T-helper 2 cell treated with Interferon-gamma antibody and Interleukin-4, amounts not matched to agents 100 ng/mL and 5 ng/mL, for 36 hours (primary cell): ENCODE measurements around the gene XRN1. TPM values are rescaled to one million over a fixed set of nuclear protein-coding genes. Genes with fewer than 3 reads are reported as not detected.
"Not testable (repeated sequence)": the region's sequence is repeated elsewhere in the genome, so short reads cannot be mapped to it uniquely, and the experiment has no call there.

Experiments
- intact Hi-C: fragments of 100-400 bp; cut with micrococcal nuclease; formaldehyde crosslinking; loops from one replicate; pipeline ENCODE4 v1.15.1; 2023
- total RNA-seq: library from RNA; stranded (reverse); gene quantifications from 2 replicates; pipeline ENCODE4 v1.2.3, GENCODE V29; 2022

XRN1 gene, protein sequence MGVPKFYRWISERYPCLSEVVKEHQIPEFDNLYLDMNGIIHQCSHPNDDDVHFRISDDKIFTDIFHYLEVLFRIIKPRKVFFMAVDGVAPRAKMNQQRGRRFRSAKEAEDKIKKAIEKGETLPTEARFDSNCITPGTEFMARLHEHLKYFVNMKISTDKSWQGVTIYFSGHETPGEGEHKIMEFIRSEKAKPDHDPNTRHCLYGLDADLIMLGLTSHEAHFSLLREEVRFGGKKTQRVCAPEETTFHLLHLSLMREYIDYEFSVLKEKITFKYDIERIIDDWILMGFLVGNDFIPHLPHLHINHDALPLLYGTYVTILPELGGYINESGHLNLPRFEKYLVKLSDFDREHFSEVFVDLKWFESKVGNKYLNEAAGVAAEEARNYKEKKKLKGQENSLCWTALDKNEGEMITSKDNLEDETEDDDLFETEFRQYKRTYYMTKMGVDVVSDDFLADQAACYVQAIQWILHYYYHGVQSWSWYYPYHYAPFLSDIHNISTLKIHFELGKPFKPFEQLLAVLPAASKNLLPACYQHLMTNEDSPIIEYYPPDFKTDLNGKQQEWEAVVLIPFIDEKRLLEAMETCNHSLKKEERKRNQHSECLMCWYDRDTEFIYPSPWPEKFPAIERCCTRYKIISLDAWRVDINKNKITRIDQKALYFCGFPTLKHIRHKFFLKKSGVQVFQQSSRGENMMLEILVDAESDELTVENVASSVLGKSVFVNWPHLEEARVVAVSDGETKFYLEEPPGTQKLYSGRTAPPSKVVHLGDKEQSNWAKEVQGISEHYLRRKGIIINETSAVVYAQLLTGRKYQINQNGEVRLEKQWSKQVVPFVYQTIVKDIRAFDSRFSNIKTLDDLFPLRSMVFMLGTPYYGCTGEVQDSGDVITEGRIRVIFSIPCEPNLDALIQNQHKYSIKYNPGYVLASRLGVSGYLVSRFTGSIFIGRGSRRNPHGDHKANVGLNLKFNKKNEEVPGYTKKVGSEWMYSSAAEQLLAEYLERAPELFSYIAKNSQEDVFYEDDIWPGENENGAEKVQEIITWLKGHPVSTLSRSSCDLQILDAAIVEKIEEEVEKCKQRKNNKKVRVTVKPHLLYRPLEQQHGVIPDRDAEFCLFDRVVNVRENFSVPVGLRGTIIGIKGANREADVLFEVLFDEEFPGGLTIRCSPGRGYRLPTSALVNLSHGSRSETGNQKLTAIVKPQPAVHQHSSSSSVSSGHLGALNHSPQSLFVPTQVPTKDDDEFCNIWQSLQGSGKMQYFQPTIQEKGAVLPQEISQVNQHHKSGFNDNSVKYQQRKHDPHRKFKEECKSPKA (N-terminal part only)
- 66.4 and 82.7 TPM in 2 replicates for total RNA-seq

- intact Hi-C loops = loop anchor here (1.0 to 5.0 kb wide), 11 partner anchors 130 to 1524 kb away; partner anchors contain the start of genes ATP1B3, ATR, DIPK2A and GK5
These were observed at the start of gene XRN1 for GRCh38 chr3:142447852-142448823. XRN1 (minus strand) TSS chr3:142448037; CDS start chr3:142447944, 93 bp downstream.

DNA sequence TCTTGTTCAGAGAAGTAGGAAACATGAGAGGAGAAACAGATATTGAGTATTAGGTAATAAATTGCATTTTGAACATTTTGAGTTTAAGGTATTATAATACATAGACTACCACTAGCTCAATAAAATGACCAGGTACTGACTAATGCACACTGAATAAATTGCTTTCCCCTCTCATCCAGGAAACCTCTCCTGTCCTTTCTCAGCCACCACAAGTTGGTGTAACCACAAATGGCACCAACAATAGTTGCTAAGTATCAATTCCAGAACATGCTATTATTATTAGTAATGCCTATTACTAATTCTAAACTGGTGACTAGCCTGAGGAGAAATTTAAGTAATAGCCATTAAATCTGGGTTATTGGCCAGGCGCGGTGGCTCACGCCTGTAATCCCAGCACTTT, 47.3 kb upstream of the XRN1 start:
- intact Hi-C loops = no loop called here

DNA sequence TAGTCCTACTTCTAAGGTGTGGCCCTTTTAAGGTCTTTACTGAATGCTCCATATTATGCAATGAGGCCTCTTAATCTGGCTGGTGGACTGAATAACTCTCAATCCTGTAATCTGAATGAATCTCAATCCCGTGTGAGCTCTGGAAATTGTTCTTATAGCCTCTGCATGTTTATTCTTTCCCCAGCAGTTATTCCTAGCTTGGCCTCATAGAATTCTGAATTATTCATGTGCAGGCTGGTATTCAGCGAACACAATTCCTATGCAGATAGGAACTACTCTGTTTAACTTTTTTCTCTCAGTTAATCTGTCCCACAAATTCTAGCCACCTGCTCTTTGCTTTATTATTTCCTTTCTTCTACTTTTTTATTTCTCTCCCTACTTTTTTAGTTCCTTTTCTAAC, 44.3 kb upstream of the XRN1 start:
- intact Hi-C loops = no loop called here

DNA sequence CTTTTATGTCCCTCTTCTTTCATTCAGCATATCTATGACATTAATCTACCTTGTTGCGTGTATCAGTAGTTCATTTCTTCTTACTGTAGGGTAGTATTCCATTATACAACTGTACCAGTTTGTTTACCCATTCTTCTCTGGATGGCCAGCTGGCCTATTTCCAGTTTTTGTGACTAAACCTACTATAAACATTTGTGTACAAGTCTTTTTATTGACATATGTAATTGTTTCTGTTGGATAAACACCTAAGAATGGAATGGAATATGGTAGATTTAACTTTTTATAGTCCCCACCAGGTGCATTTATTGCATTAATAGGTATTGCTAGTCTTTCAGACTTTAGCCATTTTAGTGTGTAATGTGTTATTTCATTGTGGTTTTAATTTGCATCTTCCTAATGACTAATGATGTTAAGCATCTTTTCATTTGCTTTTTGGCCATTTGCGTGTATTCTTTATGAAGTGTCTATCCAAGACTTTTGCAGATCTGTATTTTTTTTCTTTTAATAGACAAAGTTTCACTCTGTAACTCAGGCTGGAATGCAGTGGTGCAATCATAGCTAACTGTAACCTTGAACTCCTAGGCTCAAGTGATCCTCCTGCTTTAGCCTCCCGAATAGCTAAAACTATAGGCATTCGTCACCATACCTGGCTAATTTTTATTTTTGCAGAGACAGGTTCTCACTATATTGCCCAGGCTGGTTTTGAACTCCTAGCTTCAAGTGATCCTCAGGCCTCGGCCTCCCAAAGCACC, 41.9 kb upstream of the XRN1 start:
- intact Hi-C loops = no loop called here

- intact Hi-C loops = no loop called here
These were observed 37.1 kb upstream of the XRN1 start for GRCh38 chr3:142484912-142485435.

GRCh38 chr3:142481196-142481595, 33.4 kb upstream of the XRN1 start:
- intact Hi-C loops = no loop called here

- intact Hi-C loops = no loop called here
These were observed 23.0 kb upstream of the XRN1 start for GRCh38 chr3:142470826-142471225.

GRCh38 chr3:142468456-142468855, 20.6 kb upstream of the XRN1 start:
- intact Hi-C loops = no loop called here

- intact Hi-C loops = no loop called here
These were observed 19.9 kb upstream of the XRN1 start for GRCh38 chr3:142467768-142468167.

GRCh38 chr3:142460689-142461088, 12.9 kb upstream of the XRN1 start:
- intact Hi-C loops = no loop called here

DNA sequence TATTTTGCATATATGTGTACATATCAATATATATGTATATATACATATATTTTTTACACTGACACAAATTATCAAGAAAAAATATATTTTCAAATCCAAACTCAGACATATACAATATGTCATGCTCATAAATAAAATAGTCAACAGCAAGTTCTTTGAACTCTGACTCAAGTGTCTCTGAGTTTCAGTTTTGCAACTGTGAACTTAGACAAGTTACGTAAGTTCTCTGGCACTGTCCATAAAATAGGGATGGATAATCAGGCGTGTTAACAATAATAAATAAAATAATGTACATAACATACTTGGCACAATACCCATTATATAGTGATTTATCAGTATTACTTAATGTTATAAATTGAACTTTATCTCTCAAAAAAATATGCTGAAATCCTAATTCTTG, 12.1 kb upstream of the XRN1 start:
- intact Hi-C loops = no loop called here

GRCh38 chr3:142459096-142459495, 11.3 kb upstream of the XRN1 start:
- intact Hi-C loops = no loop called here

- intact Hi-C loops = no loop called here
These were observed 3.0 kb upstream of the XRN1 start for GRCh38 chr3:142450881-142451280.

DNA sequence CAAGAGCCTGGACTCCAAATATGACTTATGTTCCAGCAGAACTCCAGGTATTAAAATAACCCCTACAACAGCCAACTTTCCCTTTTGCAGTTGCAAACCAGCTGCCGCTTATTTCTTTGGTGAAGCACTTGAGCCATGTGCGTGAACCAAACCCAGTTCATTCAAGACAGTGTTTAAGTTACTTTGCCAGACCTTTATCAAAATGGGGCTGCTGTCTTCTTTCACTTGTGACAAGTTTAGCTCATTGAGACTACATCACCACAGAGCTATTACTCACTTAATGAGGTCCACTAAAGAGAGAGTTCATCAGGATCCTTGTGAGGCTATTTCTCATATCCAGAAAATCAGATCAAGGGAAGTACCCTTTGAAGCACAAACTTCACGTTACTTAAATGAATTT, 2.4 kb upstream of the XRN1 start:
- intact Hi-C loops = no loop called here

DNA sequence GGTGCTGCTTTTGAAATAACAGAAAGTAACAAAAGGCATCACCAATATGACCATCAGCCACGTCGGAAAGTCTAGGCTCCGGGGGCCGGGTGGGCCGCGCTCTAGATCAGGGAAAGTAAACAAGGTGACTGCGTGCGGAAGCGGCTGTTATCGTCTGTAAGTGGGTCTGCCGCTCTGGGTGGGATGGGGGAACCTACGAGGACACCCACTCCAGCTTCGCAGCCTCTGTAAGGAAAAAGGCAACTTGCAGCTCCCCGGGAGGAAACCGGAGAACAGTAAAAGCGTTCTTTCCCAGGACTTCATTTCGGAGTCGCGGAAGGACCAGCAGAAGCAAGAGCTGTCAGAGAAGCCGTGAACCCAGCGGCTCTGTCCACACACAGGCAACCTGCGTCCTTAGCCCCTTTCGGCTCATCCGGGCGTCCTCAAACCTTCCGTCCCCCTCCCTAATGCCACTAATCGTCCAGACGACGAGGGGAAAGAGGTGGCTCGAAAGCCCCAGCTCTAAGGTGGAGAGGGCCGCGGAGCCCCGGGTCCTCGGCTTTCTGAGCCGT, 461 bp downstream of the XRN1 start:
- intact Hi-C loops = loop anchor here (1.0 to 5.0 kb wide), 9 partner anchors 131 to 1525 kb away; partner anchors contain the start of genes ATP1B3, ATR, DIPK2A and GK5

DNA sequence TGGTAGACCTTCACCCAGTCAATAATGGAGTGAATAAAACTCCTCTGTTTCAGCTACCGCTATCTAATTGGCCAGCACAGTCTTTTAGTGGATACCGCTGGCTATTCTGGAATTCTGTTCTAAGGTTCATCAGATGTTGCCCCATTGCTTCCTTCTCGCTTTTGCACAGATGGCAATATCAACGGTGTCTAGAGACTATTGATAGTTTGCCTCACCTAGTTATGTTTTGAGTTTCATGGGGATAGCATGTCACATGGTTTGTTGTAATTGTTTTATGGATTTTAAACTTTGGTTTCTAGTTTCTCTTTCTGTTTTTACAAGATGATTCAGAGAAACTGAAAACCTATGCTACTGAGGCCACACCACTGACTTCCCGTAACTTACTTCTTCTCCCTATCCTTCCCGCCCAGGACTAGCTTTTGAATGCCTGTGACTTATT, 2.0 kb downstream of the XRN1 start:
- intact Hi-C loops = loop anchor here (1.0 to 5.0 kb wide), 9 partner anchors 62 to 1526 kb away; partner anchors contain the start of genes ATP1B3, DIPK2A, GK5 and PLS1

GRCh38 chr3:142444343-142444742, 3.5 kb downstream of the XRN1 start:
- intact Hi-C loops = no loop called here

GRCh38 chr3:142443060-142443459, 4.8 kb downstream of the XRN1 start:
- intact Hi-C loops = not testable (repeated sequence)
